ENCODE results near the gene ADAM12.

Gene ADAM12

GRCh38 chr10:126277181-126277580 is 111.1 kb downstream of the ADAM12 start:
- Histone ChIP-seq H3K4me1 (ENCODE audit: insufficient read depth, low read length) (no peaks in the 10 kb centered on the region), H3K27me3 (ENCODE audit: insufficient read depth, low read length) (no peaks in the 10 kb centered on the region)

GRCh38 chr10:126272526-126272925 is 115.8 kb downstream of the ADAM12 start:
- H3K9me3 ChIP-seq (ENCODE audit: low read length): peaks cover 3% of the 10 kb centered on the region
- no peaks in the 10 kb centered on the region for H3K4me1 ChIP-seq (ENCODE audit: insufficient read depth, low read length)
- H2AFZ ChIP-seq (ENCODE audit: low read depth, low read length): no peak overlapping the region
- H3K27me3 ChIP-seq (ENCODE audit: insufficient read depth, low read length): no peaks in the 10 kb centered on the region
- H3K4me3 ChIP-seq (ENCODE audit: low read length): no peak overlapping the region
- H3K36me3 ChIP-seq (ENCODE audit: insufficient read depth, low read length): no peaks in the 10 kb centered on the region

More at GRCh38 chr10:126277181-126277580, 111.1 kb downstream of the ADAM12 start:
- Histone ChIP-seq H3K36me3 (ENCODE audit: insufficient read depth, low read length) (no peaks in the 10 kb centered on the region), H2AFZ (ENCODE audit: low read depth, low read length) (no peak overlapping the region), H3K4me3 (ENCODE audit: low read length) (no peak overlapping the region), H3K9me3 (ENCODE audit: low read length) (peaks cover 1% of the 10 kb centered on the region)

GRCh38 chr10:126270111-126270510 is 118.2 kb downstream of the ADAM12 start:
- no peaks in the 10 kb centered on the region for H3K36me3 ChIP-seq (ENCODE audit: insufficient read depth, low read length)
- H2AFZ ChIP-seq (ENCODE audit: low read depth, low read length): no peak overlapping the region
- H3K27me3 ChIP-seq (ENCODE audit: insufficient read depth, low read length): no peaks in the 10 kb centered on the region
- H3K4me1 ChIP-seq (ENCODE audit: insufficient read depth, low read length): no peaks in the 10 kb centered on the region
- no peak overlapping the region for H3K4me3 ChIP-seq (ENCODE audit: low read length)
- peaks cover 10% of the 10 kb centered on the region for H3K9me3 ChIP-seq (ENCODE audit: low read length)

GRCh38 chr10:126268013-126268920 is 120.0 kb downstream of the ADAM12 start:
- H2AFZ ChIP-seq (ENCODE audit: low read depth, low read length): no peak overlapping the region
- H3K36me3 ChIP-seq (ENCODE audit: insufficient read depth, low read length): no peaks in the 10 kb centered on the region
- no peaks in the 10 kb centered on the region for H3K4me1 ChIP-seq (ENCODE audit: insufficient read depth, low read length)
- peaks cover 9% of the 10 kb centered on the region for H3K9me3 ChIP-seq (ENCODE audit: low read length)
- H3K27me3 ChIP-seq (ENCODE audit: insufficient read depth, low read length): no peaks in the 10 kb centered on the region
- no peak overlapping the region for H3K4me3 ChIP-seq (ENCODE audit: low read length)

GRCh38 chr10:126264102-126265018 is 123.9 kb downstream of the ADAM12 start:
- Histone ChIP-seq H3K9me3 (ENCODE audit: low read length) (peaks cover 7% of the 10 kb centered on the region), H2AFZ (ENCODE audit: low read depth, low read length) (no peak overlapping the region), H3K4me3 (ENCODE audit: low read length) (no peak overlapping the region), H3K27me3 (ENCODE audit: insufficient read depth, low read length) (no peaks in the 10 kb centered on the region), H3K36me3 (ENCODE audit: insufficient read depth, low read length) (no peaks in the 10 kb centered on the region), H3K4me1 (ENCODE audit: insufficient read depth, low read length) (no peaks in the 10 kb centered on the region)

GRCh38 chr10:126263006-126263676 is 125.1 kb downstream of the ADAM12 start:
- Histone ChIP-seq H3K36me3 (ENCODE audit: insufficient read depth, low read length) (no peaks in the 10 kb centered on the region), H3K27me3 (ENCODE audit: insufficient read depth, low read length) (no peaks in the 10 kb centered on the region), H3K4me1 (ENCODE audit: insufficient read depth, low read length) (no peaks in the 10 kb centered on the region), H2AFZ (ENCODE audit: low read depth, low read length) (no peak overlapping the region), H3K9me3 (ENCODE audit: low read length) (peaks cover 7% of the 10 kb centered on the region), H3K4me3 (ENCODE audit: low read length) (no peak overlapping the region)

- no peak overlapping the region for H2AFZ ChIP-seq (ENCODE audit: low read depth, low read length)
- H3K36me3 ChIP-seq (ENCODE audit: insufficient read depth, low read length): no peaks in the 10 kb centered on the region
- H3K9me3 ChIP-seq (ENCODE audit: low read length): peaks cover 7% of the 10 kb centered on the region
- no peak overlapping the region for H3K4me3 ChIP-seq (ENCODE audit: low read length)
- H3K4me1 ChIP-seq (ENCODE audit: insufficient read depth, low read length): no peaks in the 10 kb centered on the region
- H3K27me3 ChIP-seq (ENCODE audit: insufficient read depth, low read length): no peaks in the 10 kb centered on the region
Measured at GRCh38 chr10:126262233-126262838, 125.9 kb downstream of the ADAM12 start.

- no peak overlapping the region for H3K4me3 ChIP-seq (ENCODE audit: low read length)
- no peaks in the 10 kb centered on the region for H3K9me3 ChIP-seq (ENCODE audit: low read length)
- H3K4me1 ChIP-seq (ENCODE audit: insufficient read depth, low read length): no peaks in the 10 kb centered on the region
- no peaks in the 10 kb centered on the region for H3K27me3 ChIP-seq (ENCODE audit: insufficient read depth, low read length)
- no peaks in the 10 kb centered on the region for H3K36me3 ChIP-seq (ENCODE audit: insufficient read depth, low read length)
- H2AFZ ChIP-seq (ENCODE audit: low read depth, low read length): no peak overlapping the region
Measured at GRCh38 chr10:126259760-126260479, 128.4 kb downstream of the ADAM12 start.

GRCh38 chr10:126256864-126257263 is 131.4 kb downstream of the ADAM12 start:
- no peak overlapping the region for H3K4me3 ChIP-seq (ENCODE audit: low read length)
- H3K36me3 ChIP-seq (ENCODE audit: insufficient read depth, low read length): no peaks in the 10 kb centered on the region
- no peaks in the 10 kb centered on the region for H3K9me3 ChIP-seq (ENCODE audit: low read length)
- no peaks in the 10 kb centered on the region for H3K27me3 ChIP-seq (ENCODE audit: insufficient read depth, low read length)
- no peak overlapping the region for H2AFZ ChIP-seq (ENCODE audit: low read depth, low read length)
- peaks cover 5% of the 10 kb centered on the region for H3K4me1 ChIP-seq (ENCODE audit: insufficient read depth, low read length)

GRCh38 chr10:126255313-126255712 is 133.0 kb downstream of the ADAM12 start:
- Histone ChIP-seq H3K9me3 (ENCODE audit: low read length) (no peaks in the 10 kb centered on the region), H3K27me3 (ENCODE audit: insufficient read depth, low read length) (no peaks in the 10 kb centered on the region), H3K36me3 (ENCODE audit: insufficient read depth, low read length) (no peaks in the 10 kb centered on the region), H3K4me3 (ENCODE audit: low read length) (no peak overlapping the region), H3K4me1 (ENCODE audit: insufficient read depth, low read length) (peaks cover 5% of the 10 kb centered on the region), H2AFZ (ENCODE audit: low read depth, low read length) (no peak overlapping the region)

GRCh38 chr10:126253611-126253998 is 134.7 kb downstream of the ADAM12 start:
- H3K9me3 ChIP-seq (ENCODE audit: low read length): no peaks in the 10 kb centered on the region
- H3K4me1 ChIP-seq (ENCODE audit: insufficient read depth, low read length): peaks cover 5% of the 10 kb centered on the region
- no peak overlapping the region for H2AFZ ChIP-seq (ENCODE audit: low read depth, low read length)
- no peak overlapping the region for H3K4me3 ChIP-seq (ENCODE audit: low read length)
- no peaks in the 10 kb centered on the region for H3K27me3 ChIP-seq (ENCODE audit: insufficient read depth, low read length)
- no peaks in the 10 kb centered on the region for H3K36me3 ChIP-seq (ENCODE audit: insufficient read depth, low read length)
